Upper lobe of right lung (tissue), 1 donor: ENCODE measurements around the gene RNPEPL1. TPM values are rescaled to one million over a fixed set of nuclear protein-coding genes. Genes with fewer than 3 reads are reported as not detected.

Experiments used
- ATAC-seq: fragments of 200-7000 bp; cut with Tn5 transposase; one replicate; pipeline ENCODE4 v1.9.1; 2020; ENCODE audit warnings: mild to moderate bottlenecking, moderate library complexity
- DNase-seq: peaks from one replicate; pipeline ENCODE4 v3.0.0-alpha.2; 2020
- H3K27ac ChIP-seq: fragments of 200-600 bp; one replicate; pipeline ENCODE4 v1.8.0; 2022
- H3K27me3 ChIP-seq: fragments of 200-600 bp; one replicate; pipeline ENCODE4 v1.8.0; 2022; ENCODE audit warnings: mild to moderate bottlenecking
- H3K36me3 ChIP-seq: fragments of 200-600 bp; one replicate; pipeline ENCODE4 v1.8.0; 2022
- H3K4me1 ChIP-seq: fragments of 200-600 bp; one replicate; pipeline ENCODE4 v1.8.0; 2022
- H3K4me3 ChIP-seq: fragments of 200-600 bp; one replicate; pipeline ENCODE4 v1.8.0; 2022; ENCODE audit warnings: mild to moderate bottlenecking
- H3K9me3 ChIP-seq: fragments of 200-600 bp; one replicate; pipeline ENCODE4 v1.8.0; 2022
- CTCF ChIP-seq: fragments of 200-600 bp; IDR thresholded peaks from one replicate; pipeline ENCODE4 v1.8.0; 2022; ENCODE audit warnings: antibody characterized with exemption
- intact Hi-C: fragments of 100-400 bp; cut with DNase I; formaldehyde crosslinking; loops from one replicate; pipeline ENCODE4 v1.11.0; 2022
- total RNA-seq: library from RNA; stranded (reverse); fragmentation: NEBNext Ultra II Directional; extraction: Animal tissue kit (Norgen Biotek cat#: 25700); gene quantifications from one replicate; pipeline ENCODE4 v1.2.1, GENCODE V29; 2021
- donor health status: DM: no; HTN: yes; CAD: no; lungs with severe emphysema.

Gene RNPEPL1
- total RNA-seq, 1 donor from 2014 or later = 88.6 TPM

GRCh38 chr2:240590681-240591111, 22.4 kb downstream of the RNPEPL1 start:
- H3K9me3 ChIP-seq = no peaks in the 10 kb centered on the region
- ATAC-seq = no peak
- H3K27me3 ChIP-seq = no peaks in the 10 kb centered on the region
- no peak for TF ChIP-seq CTCF
- intact Hi-C loops = no loop called here
- peaks cover 14% of the 10 kb centered on the region for H3K4me1 ChIP-seq
- H3K36me3 ChIP-seq = peaks cover 31% of the 10 kb centered on the region
- no peak overlapping the region for H3K4me3 ChIP-seq
- no peak overlapping the region for H3K27ac ChIP-seq
- peak; percentile 43 for DNase-seq

GRCh38 chr2:240591226-240591625, 22.9 kb downstream of the RNPEPL1 start:
- no peak for TF ChIP-seq CTCF
- no peaks in the 10 kb centered on the region for H3K9me3 ChIP-seq
- no peaks in the 10 kb centered on the region for H3K27me3 ChIP-seq
- H3K36me3 ChIP-seq = peaks cover 36% of the 10 kb centered on the region
- DNase-seq (no peak), ATAC-seq (no peak)
- intact Hi-C loops = no loop called here
- H3K27ac ChIP-seq = no peak overlapping the region
- H3K4me3 ChIP-seq = no peak overlapping the region
- peaks cover 14% of the 10 kb centered on the region for H3K4me1 ChIP-seq

- H3K36me3 ChIP-seq = peaks cover 41% of the 10 kb centered on the region
- H3K9me3 ChIP-seq = no peaks in the 10 kb centered on the region
- intact Hi-C loops = no loop called here
- TF ChIP-seq CTCF = no peak
- H3K4me3 ChIP-seq = no peak overlapping the region
- H3K4me1 ChIP-seq = peaks cover 14% of the 10 kb centered on the region
- DNase-seq (peak; percentile 51), ATAC-seq (no peak)
- no peak overlapping the region for H3K27ac ChIP-seq
- no peaks in the 10 kb centered on the region for H3K27me3 ChIP-seq
Observed at GRCh38 chr2:240591784-240592183, 23.5 kb downstream of the RNPEPL1 start.

- Histone ChIP-seq H3K9me3 (no peaks in the 10 kb centered on the region), H3K27ac (no peak overlapping the region), H3K4me3 (no peak overlapping the region), H3K27me3 (no peaks in the 10 kb centered on the region), H3K36me3 (peaks cover 45% of the 10 kb centered on the region), H3K4me1 (peaks cover 4% of the 10 kb centered on the region)
- DNase-seq (no peak), ATAC-seq (no peak)
- no peak for TF ChIP-seq CTCF
- intact Hi-C loops = no loop called here
Observed at GRCh38 chr2:240593026-240593702, 24.9 kb downstream of the RNPEPL1 start.

- no peak overlapping the region for H3K27ac ChIP-seq
- DNase-seq (peak; percentile 61), ATAC-seq (no peak)
- no peaks in the 10 kb centered on the region for H3K27me3 ChIP-seq
- TF ChIP-seq CTCF = no peak
- no peak overlapping the region for H3K4me3 ChIP-seq
- H3K9me3 ChIP-seq = no peaks in the 10 kb centered on the region
- no peaks in the 10 kb centered on the region for H3K4me1 ChIP-seq
- peaks cover 52% of the 10 kb centered on the region for H3K36me3 ChIP-seq
- intact Hi-C loops = no loop called here
Observed at GRCh38 chr2:240593703-240594451, 25.6 kb downstream of the RNPEPL1 start.
